GM21717 (cell line): ENCODE data around the gene LRSAM1.

Experiments
- ATAC-seq: cut with Tn5 transposase; IDR thresholded peaks from one replicate; pipeline ENCODE4 v1.9.1; 2021; ENCODE audit warnings: mild to moderate bottlenecking, moderate library complexity; ENCODE audit not compliant: unreplicated experiment

Gene LRSAM1

GRCh38 chr9:127548352-127548881 is 97.1 kb downstream of the LRSAM1 start:
- no peak for ATAC-seq

GRCh38 chr9:127549218-127549617 is 97.9 kb downstream of the LRSAM1 start:
- no peak for ATAC-seq

GRCh38 chr9:127549751-127550150 is 98.4 kb downstream of the LRSAM1 start:
- ATAC-seq = no peak

GRCh38 chr9:127550282-127550681 is 99.0 kb downstream of the LRSAM1 start:
- no peak for ATAC-seq

GRCh38 chr9:127550751-127551150 is 99.4 kb downstream of the LRSAM1 start:
- ATAC-seq = no peak
